ENCODE results near the gene KRT72.

KRT72 gene

DNA sequence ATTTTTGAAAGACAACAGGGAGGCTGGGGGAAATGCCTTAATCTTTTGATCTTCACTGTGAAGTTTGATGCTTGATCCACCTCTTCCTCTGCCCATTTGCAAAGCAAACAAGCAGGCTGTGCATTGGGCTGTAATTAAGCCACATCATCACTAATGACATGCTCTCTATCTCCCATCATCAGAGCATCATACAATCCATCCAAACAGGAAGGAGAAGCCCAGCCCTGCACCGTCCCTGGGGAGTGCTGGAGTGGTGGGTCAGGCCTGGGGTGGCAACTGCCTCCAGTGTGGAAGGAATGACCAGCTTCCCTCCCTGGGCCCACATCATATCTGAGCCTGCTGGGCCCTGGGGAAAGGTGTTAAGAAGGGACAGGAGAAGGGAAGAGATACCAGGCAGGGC is 20.8 kb downstream of the KRT72 start:
- TF ChIP-seq, protein P1, sequence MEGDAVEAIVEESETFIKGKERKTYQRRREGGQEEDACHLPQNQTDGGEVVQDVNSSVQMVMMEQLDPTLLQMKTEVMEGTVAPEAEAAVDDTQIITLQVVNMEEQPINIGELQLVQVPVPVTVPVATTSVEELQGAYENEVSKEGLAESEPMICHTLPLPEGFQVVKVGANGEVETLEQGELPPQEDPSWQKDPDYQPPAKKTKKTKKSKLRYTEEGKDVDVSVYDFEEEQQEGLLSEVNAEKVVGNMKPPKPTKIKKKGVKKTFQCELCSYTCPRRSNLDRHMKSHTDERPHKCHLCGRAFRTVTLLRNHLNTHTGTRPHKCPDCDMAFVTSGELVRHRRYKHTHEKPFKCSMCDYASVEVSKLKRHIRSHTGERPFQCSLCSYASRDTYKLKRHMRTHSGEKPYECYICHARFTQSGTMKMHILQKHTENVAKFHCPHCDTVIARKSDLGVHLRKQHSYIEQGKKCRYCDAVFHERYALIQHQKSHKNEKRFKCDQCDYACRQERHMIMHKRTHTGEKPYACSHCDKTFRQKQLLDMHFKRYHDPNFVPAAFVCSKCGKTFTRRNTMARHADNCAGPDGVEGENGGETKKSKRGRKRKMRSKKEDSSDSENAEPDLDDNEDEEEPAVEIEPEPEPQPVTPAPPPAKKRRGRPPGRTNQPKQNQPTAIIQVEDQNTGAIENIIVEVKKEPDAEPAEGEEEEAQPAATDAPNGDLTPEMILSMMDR (IDR thresholded peaks at IDR 0.05; ENCODE audit: borderline replicate concordance, insufficient read depth, low read depth, low read length) = no peak
- no peak overlapping the region for H3K4me3 ChIP-seq (ENCODE audit: low read depth, low read length)

DNA sequence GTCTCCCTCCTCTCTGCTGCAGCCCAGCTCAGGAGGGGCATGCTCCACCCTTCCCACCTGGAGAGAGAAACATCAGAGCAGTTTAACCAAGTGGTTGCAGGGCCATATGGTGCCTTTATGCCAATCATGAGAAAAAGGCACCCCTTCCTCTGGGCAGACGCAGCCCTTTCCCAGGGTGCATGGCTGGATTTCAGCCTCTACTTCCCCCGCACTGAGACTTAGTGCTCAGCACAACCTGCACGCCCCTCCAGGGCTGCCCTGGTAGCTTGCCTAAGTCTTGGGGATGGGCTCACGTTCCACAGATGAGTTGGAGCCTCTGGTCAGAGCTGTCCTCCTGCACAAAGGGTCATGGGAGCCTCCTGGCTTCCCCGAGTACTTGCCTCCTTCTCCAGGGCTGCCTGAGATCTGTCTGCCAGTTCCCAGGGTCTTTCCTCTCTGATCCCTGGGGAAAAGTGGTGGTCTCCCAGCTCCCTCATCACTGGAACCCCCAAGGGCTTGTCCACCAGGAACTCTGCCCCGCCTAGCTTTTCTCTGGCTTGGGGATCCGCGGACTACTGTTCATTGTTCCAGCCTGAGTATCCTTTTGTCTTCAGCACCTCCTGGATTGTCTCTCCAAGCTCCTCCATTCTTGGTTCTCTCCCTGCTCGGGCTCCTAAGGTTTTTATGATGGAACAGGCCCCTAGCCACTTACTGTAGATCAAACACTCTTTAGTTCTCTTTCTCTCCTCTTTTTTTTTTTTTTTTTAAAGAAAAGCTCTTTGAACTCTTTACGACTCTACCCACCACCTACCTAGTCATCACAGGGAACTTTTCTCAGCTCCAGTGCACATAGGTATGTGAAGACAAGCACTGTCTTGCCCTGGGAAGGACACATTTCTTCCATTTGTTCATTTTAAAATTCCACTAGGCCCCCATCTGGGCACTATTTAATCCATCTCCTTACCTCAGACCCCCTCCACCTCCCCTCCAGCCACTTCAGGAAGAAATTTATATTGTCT is 21.5 kb downstream of the KRT72 start:
- TF ChIP-seq, protein P1 (IDR thresholded peaks at IDR 0.05; ENCODE audit: borderline replicate concordance, insufficient read depth, low read depth, low read length) = no peak
- H3K4me3 ChIP-seq (ENCODE audit: low read depth, low read length) = no peak overlapping the region

DNA sequence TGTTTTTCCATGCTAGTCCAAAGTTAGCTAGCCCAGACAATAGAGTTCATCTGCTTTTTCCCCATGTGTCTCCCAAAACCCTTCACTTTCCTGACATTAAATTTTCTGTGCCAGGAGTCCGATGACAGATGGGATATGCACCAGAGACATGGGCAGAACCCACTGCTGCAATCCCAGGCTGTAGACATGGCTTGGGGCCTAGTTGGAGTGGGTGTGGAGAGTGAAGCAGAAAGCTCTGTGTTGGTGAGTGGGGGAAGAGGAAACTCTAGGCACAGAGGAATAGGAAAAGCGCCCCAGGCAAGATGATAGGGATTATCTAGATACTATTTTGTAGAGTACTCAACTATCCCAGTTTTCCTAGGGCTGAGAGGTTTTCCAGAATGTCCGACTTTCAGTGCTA is 22.8 kb downstream of the KRT72 start:
- TF ChIP-seq, protein P1 (IDR thresholded peaks at IDR 0.05; ENCODE audit: borderline replicate concordance, insufficient read depth, low read depth, low read length) = no peak
- H3K4me3 ChIP-seq (ENCODE audit: low read depth, low read length) = no peak overlapping the region

DNA sequence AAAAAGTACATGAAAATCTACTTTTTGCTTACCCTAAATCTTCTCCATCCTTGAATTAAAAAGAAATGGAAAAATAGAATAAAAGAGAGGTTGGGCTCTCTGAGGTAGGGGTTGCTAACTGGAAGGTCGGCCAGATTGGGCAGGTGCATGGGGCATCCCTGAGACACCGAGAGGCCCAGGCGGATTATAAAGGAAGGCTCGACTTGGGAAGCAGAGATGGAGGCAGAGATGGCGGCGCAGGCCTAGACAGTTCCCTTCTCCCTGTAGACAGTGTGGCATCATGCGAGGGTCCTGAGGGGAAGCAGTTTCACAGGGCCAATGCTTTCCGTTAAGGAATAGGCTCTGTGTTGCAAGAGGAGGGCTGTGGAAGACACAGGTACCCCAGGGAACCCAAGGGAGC is 23.9 kb downstream of the KRT72 start:
- H3K4me3 ChIP-seq (ENCODE audit: low read depth, low read length) = no peak overlapping the region
- TF ChIP-seq, protein P1 (IDR thresholded peaks at IDR 0.05; ENCODE audit: borderline replicate concordance, insufficient read depth, low read depth, low read length) = no peak

DNA sequence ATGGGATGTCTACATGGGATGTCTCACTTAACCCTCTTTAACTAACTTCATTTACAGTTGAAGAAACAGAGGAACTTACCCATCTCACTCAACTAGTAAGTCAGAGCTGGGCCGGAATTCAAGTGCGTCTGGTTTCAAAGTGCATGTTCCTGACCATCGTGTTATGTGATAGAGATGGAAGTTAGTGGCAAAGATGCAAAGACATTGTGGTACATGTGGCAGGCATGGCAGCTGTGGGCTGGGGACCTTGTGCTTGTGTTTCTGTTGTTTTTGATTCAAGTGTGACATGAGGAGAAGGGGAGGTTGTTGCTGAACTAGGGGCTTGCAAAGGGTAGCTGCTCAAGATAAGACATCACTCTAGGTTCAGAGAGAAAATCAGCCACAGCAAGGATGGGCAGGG is 25.3 kb downstream of the KRT72 start:
- TF ChIP-seq, protein P1 (IDR thresholded peaks at IDR 0.05; ENCODE audit: borderline replicate concordance, insufficient read depth, low read depth, low read length) = no peak
- H3K4me3 ChIP-seq (ENCODE audit: low read depth, low read length) = no peak overlapping the region

DNA sequence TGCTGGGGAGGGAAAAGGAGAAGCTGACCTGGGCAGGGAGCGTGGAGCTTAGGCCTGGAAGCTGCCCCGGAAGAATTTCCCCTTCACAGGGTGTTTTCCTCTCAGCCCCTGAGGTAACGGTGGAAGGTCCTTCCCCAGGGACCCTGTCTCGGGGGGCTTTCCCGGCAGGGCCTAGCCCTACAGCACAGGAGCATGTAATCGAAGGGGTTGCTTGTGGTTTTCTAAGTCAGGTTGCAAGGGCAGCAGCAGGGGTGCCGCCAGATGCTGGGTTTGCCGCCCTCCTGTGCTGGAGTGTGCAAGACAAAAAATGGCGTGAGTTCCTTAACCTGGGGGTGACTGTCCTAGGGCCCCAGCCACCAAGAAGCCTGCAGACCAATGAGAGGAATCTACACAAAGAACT is 26.0 kb downstream of the KRT72 start:
- no peak overlapping the region for H3K4me3 ChIP-seq (ENCODE audit: low read depth, low read length)
- TF ChIP-seq, protein P1 (IDR thresholded peaks at IDR 0.05; ENCODE audit: borderline replicate concordance, insufficient read depth, low read depth, low read length) = no peak

DNA sequence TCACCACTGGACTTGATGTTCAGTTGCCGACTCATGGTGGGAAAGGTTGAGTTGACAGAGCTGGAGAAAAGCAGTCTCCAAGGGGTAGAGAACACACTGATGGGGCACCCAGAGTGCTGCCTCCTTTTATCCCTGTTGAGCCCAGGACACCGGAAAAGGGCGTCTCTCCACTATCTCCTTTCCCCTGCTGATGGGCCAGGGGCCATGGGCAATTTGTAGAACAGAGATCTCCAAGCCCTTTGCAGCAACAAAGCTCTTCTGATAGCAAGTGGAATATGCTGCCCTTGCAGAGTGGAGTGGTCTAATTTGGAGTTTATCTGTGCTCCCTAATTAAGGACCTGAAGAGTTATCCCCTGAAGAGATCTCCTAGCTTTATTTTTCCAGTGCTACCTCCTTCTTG is 27.5 kb downstream of the KRT72 start, which contains the start of gene KRT74:
KRT74 (minus strand) TSS at position 101 of the 400 bp plus-strand sequence; CDS start at position 35, 66 bp downstream.
- TF ChIP-seq, protein P1 (IDR thresholded peaks at IDR 0.05; ENCODE audit: borderline replicate concordance, insufficient read depth, low read depth, low read length) = no peak
- no peak within 1 kb of the TSS for H3K4me3 ChIP-seq (ENCODE audit: low read depth, low read length)

All from GM12875 (cell line).